ENCODE measurements around the gene MVP. TPM values are rescaled to one million over a fixed set of nuclear protein-coding genes. Genes with fewer than 3 reads are reported as not detected.

The MVP gene
- total RNA-seq, 1 experiment from 2014 or later = 72.5 TPM

DNA sequence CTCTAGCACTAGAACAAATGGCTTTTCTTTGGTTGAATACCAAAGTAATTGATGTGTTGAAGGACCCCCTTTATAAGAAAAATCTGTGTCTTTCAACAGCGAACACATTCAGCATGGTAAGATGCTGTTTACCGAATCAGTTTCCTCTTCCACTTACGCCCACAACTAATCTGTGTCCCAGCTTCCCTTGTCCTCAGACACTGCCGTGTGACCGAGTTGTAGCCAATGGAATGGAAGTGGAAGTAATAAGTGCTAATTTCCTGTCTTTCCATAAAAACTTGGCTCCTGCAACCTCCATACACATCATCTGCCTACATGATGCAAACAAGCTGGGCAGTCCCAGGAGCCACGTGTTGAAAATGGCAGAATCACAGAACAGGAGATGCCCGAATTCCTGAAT lies 32.4 kb downstream of the MVP start:
- Mint-ChIP-seq H3K27ac (ENCODE audit: unreplicated experiment) (no peak overlapping the region), H3K27me3 (ENCODE audit: insufficient read depth, unreplicated experiment) (no peaks in the 10 kb centered on the region), H3K9me3 (ENCODE audit: unreplicated experiment) (no peaks in the 10 kb centered on the region), H3K36me3 (ENCODE audit: insufficient read depth, unreplicated experiment) (peaks cover 11% of the 10 kb centered on the region), H3K4me3 (ENCODE audit: unreplicated experiment) (no peak overlapping the region), H3K4me1 (ENCODE audit: low read depth, unreplicated experiment) (peaks cover 6% of the 10 kb centered on the region)
- intact Hi-C loops (cut with micrococcal nuclease; ENCODE audit: unreplicated experiment) = no loop called here
- H3K4me1 ChIP-seq = peaks cover 7% of the 10 kb centered on the region; the same call in 1 of the 2 replicates
- no peaks in the 10 kb centered on the region for H3K36me3 ChIP-seq (ENCODE audit: control insufficient read depth, insufficient read depth, low read length)
- no peak overlapping the region for H3K4me3 ChIP-seq (ENCODE audit: low read depth, low read length)
- ChIA-PET CTCF (no interaction called here), POLR2A (no interaction called here)
- no peak for DNase-seq
- no TSS peak for BruUV-seq (replicated peaks)
- no peaks in the 10 kb centered on the region for H3K9me3 ChIP-seq
- H3K27me3 ChIP-seq (replicated peaks; ENCODE audit: control insufficient read depth, insufficient read depth, low read length) = no peaks in the 10 kb centered on the region
- no peak for TF ChIP-seq CTCF (IDR thresholded peaks at IDR 0.05; ENCODE audit: insufficient read depth in 1 of 2, low read depth in 1 of 2, low read length in 1 of 2, severe bottlenecking in 1 of 2, unreplicated experiment in 1 of 2)

DNA sequence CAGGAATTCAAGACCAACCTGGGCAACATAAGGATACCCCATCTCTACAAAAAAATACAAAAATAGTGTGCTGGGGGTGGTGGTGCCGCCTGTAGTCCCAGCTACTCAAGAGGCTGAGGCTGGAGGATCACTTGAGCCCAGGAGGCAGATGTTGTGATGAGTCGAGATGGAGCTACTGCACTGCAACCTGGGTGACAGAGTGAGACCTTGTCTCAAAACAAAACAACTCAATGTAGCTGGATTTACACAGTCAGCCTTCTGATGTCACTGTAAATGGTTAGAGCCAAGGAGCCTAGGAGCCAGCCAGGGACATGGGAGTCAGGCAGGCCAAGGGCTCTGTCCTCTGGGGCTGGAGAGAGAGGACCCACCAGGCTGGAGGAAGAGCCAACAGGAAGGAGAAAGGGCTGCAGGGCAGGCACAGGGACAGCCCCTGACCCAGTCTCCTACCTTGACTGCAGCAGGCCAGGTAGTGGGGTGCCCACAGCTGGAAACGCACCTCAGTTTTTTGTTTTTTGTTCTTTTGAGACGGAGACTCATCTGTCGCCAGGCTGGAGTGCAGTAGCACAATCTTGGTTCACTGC lies 34.3 kb downstream of the MVP start:
- no peak overlapping the region for H3K4me3 Mint-ChIP-seq (ENCODE audit: unreplicated experiment)
- BruUV-seq (replicated peaks) = no TSS peak
- H3K4me1 Mint-ChIP-seq (ENCODE audit: low read depth, unreplicated experiment) = no peaks in the 10 kb centered on the region
- H3K36me3 Mint-ChIP-seq (ENCODE audit: insufficient read depth, unreplicated experiment) = peaks cover 6% of the 10 kb centered on the region
- H3K36me3 ChIP-seq (ENCODE audit: control insufficient read depth, insufficient read depth, low read length) = no peaks in the 10 kb centered on the region
- CTCF ChIA-PET = interaction anchor here (0.6 kb wide), 1 partner anchor 98 kb away, joined by 3 read pairs; no protein-coding TSS in a partner anchor
- no peak for DNase-seq
- POLR2A ChIA-PET = no interaction called here
- no peaks in the 10 kb centered on the region for H3K9me3 ChIP-seq
- H3K4me3 ChIP-seq (ENCODE audit: low read depth, low read length) = no peak overlapping the region
- no peak overlapping the region for H3K27ac Mint-ChIP-seq (ENCODE audit: unreplicated experiment)
- peaks cover 3% of the 10 kb centered on the region; the same call in 1 of the 2 replicates for H3K4me1 ChIP-seq
- no peaks in the 10 kb centered on the region for H3K27me3 ChIP-seq (replicated peaks; ENCODE audit: control insufficient read depth, insufficient read depth, low read length)
- intact Hi-C loops (cut with micrococcal nuclease; ENCODE audit: unreplicated experiment) = no loop called here
- H3K27me3 Mint-ChIP-seq (ENCODE audit: insufficient read depth, unreplicated experiment) = no peaks in the 10 kb centered on the region
- no peak for TF ChIP-seq CTCF (IDR thresholded peaks at IDR 0.05; ENCODE audit: insufficient read depth in 1 of 2, low read depth in 1 of 2, low read length in 1 of 2, severe bottlenecking in 1 of 2, unreplicated experiment in 1 of 2)
- H3K9me3 Mint-ChIP-seq (ENCODE audit: unreplicated experiment) = no peaks in the 10 kb centered on the region

GRCh38 chr16:29857133-29857760 lies 37.0 kb downstream of the MVP start:
- H3K9me3 Mint-ChIP-seq (ENCODE audit: unreplicated experiment) = no peaks in the 10 kb centered on the region
- intact Hi-C loops (cut with micrococcal nuclease; ENCODE audit: unreplicated experiment) = no loop called here
- POLR2A ChIA-PET = no interaction called here

More at GRCh38 chr16:29857133-29857760, 37.0 kb downstream of the MVP start:
- peaks cover 1% of the 10 kb centered on the region; the same call in 1 of the 2 replicates for H3K36me3 ChIP-seq (ENCODE audit: control insufficient read depth, insufficient read depth, low read length)
- CTCF ChIA-PET = no interaction called here
- peaks cover 6% of the 10 kb centered on the region; the same call in 1 of the 2 replicates for H3K4me1 ChIP-seq
- Mint-ChIP-seq H3K4me1 (ENCODE audit: low read depth, unreplicated experiment) (peaks cover 6% of the 10 kb centered on the region), H3K4me3 (ENCODE audit: unreplicated experiment) (no peak overlapping the region), H3K36me3 (ENCODE audit: insufficient read depth, unreplicated experiment) (peaks cover 6% of the 10 kb centered on the region), H3K27me3 (ENCODE audit: insufficient read depth, unreplicated experiment) (no peaks in the 10 kb centered on the region), H3K27ac (ENCODE audit: unreplicated experiment) (no peak overlapping the region)
- BruUV-seq (replicated peaks) = no TSS peak
- no peaks in the 10 kb centered on the region for H3K27me3 ChIP-seq (replicated peaks; ENCODE audit: control insufficient read depth, insufficient read depth, low read length)
- no peak overlapping the region for H3K4me3 ChIP-seq (ENCODE audit: low read depth, low read length)
- H3K9me3 ChIP-seq = no peaks in the 10 kb centered on the region
- no peak for DNase-seq
- no peak for TF ChIP-seq CTCF (IDR thresholded peaks at IDR 0.05; ENCODE audit: insufficient read depth in 1 of 2, low read depth in 1 of 2, low read length in 1 of 2, severe bottlenecking in 1 of 2, unreplicated experiment in 1 of 2)
